ENCODE data around the gene PHYH.
"Not testable (repeated sequence)": the region's sequence is repeated elsewhere in the genome, so short reads cannot be mapped to it uniquely, and the experiment has no call there.

GRCh38 chr10:13234736-13235135 lies 65.1 kb downstream of the PHYH start:
- not testable (repeated sequence) for TF ChIP-seq CTCF (conservative IDR thresholded peaks at IDR 0.05; ENCODE audit: low read length); EZH2phosphoT487 (IDR thresholded peaks at IDR 0.05; ENCODE audit: borderline replicate concordance)
